DMS153 treated with DMSO at 0.1 percent for 48 hours (cell line): ENCODE data around the gene LRIT2.

Source experiments
- DNase-seq: peaks from one replicate; lab custom pipeline; 2025; ENCODE audit not compliant: unreplicated experiment; lab: John Stamatoyannopoulos, UW

The LRIT2 gene

DNA sequence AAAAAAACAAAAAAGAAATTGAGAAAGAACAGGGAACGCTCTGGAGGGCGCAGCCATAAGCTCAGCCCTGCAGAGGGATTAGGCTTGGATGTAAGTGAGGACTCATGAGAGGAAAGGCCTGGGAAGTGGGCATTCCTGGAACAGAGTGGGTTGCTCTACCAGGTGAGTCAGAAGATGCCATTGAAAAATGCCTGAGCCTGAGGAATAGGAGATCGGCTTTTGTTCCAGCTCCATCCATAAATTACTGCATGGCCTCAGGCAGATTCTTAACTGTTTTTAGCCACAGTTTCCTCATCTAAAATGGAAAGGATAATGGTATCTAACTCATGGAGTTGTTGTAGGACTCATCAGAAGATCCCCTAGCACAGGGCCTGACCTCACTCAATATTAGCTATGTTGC lies 18.4 kb upstream of the LRIT2 start:
- no peak for DNase-seq

- DNase-seq, result no peak
These were observed 15.9 kb upstream of the LRIT2 start, which contains the start of gene LRIT1 for GRCh38 chr10:84241185-84241790. LRIT1 (minus strand) TSS chr10:84241546; CDS start chr10:84241439, 107 bp downstream.

DNA sequence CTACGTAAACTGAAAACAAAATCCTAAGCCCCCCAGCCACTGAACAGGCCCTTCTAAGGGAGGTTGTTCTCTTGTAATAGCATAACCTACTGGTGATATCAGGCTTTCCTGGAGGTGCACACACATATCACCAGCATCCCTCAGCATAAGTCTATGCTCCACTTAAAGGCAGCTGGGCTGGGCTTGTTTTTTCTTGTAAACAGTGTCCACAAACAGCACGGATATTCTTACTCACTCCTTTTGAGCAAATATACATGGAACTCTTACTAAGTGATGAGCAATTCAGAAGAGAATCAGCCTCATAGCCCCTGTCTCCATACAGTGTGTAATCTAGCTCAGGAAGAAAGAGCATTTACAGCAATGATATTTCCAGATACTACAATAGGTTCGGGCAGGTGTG lies 13.6 kb upstream of the LRIT2 start:
- DNase-seq, result no peak

GRCh38 chr10:84237199-84238051 lies 12.1 kb upstream of the LRIT2 start:
- DNase-seq, result no peak

GRCh38 chr10:84236807-84237198 lies 11.5 kb upstream of the LRIT2 start:
- DNase-seq, result no peak

- no peak for DNase-seq
These were observed 9.8 kb upstream of the LRIT2 start for GRCh38 chr10:84235096-84235495.

- DNase-seq, result no peak
These were observed 9.1 kb upstream of the LRIT2 start for GRCh38 chr10:84234479-84234878.

DNA sequence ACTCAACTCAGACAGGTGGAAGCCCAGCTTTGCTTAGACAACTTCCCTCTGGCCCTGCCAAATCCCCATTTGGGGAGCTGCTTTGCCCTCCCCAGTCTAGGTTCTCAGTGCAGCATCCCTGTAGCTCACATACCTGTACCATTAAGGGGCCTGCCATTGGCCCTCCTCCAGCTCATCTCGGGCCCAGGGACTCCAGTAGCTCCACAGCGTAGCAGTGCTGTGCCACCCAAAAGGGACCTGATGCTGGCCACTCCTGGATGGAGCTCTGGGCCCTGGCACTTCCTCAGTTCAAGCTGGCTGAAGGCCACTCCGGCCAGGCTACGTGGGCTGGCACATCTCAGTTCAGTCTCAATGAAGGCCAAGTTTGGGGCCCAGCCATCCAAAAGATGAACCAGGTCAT lies 8.6 kb upstream of the LRIT2 start:
- no peak for DNase-seq

GRCh38 chr10:84232376-84232775 lies 7.0 kb upstream of the LRIT2 start:
- DNase-seq, result no peak

GRCh38 chr10:84230359-84230758 lies 5.0 kb upstream of the LRIT2 start:
- no peak for DNase-seq

- no peak for DNase-seq
These were observed 2.5 kb upstream of the LRIT2 start for GRCh38 chr10:84227810-84228209.

DNA sequence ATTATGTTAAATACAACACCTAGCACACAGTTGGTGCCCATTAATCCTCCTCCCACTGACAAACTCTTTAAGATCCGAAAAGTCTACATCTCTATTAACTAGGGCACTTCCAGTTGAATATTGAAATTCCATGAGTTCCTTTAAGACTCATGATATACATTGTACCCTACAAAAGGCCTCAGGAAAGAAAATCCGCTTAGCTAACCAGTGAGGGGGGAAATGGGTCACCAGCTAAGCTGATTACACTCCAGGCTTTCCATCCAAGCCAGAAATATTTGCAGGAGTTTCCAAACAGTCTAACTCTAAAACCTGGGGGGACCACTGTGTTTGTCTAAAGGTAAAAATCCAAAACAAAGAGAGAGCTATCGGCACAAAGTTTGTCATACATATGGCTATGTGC lies 1.3 kb upstream of the LRIT2 start:
- no peak for DNase-seq

DNA sequence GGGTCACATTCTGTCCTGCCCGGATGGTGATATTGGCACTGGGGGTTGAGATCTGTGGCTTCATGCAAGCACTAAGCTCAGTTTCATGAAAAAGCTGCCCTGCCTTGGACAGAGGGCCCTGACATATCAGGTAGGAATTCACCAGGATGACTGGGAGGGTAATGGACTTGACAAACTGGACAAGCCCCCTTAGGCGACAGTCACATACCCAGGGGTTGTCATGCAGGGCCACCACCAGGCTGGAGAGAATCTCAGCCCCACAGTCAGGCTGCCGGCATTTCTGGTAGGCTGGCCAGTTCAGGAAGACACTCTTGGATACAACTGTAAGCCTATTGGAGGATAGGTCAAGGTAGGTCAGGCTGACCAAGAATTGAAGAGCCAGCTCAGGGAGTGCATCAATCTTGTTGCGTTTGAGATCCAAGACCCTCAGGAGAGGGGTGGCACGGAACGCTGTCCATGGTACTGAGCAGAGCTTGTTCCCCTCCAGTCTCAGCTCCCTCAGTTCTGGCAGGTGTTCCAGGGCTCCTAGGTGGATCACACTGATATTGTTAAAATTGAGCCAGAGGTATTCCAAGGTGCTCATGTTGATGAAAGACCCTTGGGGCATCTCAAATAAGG lies 824 bp downstream of the LRIT2 start:
- no peak for DNase-seq

DNA sequence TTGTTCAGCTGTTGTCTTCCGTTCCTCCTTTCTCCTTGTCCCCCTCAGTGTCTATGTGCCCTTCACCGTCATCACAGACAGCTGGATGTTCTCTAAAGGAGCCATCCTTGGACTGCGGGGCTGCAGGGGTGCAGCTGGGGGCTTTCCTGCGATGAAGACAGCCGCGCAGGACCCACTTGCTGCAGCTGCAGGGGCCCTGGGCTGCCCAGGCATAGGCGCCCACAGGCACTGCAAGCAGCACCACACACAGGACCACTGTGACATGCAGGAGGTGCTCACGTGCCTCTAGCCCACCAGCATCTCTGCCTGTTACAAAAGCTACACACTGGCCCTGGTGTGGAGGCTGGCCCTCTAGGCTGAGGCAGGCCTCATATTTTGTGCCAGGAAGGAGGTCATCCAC lies 3.4 kb downstream of the LRIT2 start:
- DNase-seq, result no peak

- no peak for DNase-seq
These were observed 7.6 kb downstream of the LRIT2 start for GRCh38 chr10:84217746-84218145.

DNA sequence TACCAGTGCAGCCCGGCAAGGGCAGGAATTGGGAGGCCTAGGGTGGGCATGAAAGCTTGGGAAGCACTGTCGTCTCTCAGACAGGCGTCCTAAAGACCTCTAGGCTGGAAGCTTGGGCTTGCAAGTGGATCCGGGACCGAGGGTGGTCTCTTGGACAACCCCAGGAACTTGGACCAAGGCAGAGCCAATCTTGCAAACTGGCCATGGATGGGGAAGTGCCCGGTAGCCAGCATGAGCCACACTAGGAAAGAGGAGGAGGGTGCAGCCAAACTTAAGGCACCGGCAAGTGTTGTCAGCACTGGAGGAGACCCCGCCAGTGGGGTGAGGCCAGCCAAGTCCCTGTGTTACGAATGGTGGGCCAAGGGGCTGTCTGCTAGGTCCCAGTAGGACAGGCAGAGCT lies 8.5 kb downstream of the LRIT2 start:
- no peak for DNase-seq

DNA sequence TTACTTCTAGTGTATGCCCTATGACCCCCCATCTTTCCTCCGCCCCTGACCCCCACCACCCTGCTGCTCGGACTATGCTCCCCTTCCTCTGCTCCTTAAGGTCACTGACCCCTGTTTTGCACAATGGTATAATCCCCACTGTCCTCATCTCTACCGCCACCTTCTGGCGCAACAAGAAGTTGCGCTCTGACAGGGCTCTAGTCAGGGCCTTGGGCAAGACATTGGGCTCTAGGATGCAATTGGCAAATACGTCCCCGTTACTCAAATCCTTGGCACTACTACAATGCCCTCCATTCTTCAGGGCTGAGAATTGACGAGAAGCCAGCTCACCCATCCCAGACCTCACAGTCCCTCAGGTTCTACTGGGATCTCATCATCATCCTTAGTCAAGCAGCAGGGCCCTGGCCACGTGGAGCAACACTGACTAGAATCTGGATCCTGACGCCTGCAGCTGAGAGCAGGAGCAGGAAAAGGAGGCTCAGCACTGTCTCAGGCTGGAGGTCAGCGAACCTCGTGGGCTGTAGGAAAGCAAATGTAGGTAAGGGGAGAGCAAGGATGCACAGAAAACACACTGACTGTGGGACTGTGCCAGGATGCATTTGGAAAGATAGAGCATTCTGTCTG lies 10.6 kb downstream of the LRIT2 start:
- no peak for DNase-seq

DNA sequence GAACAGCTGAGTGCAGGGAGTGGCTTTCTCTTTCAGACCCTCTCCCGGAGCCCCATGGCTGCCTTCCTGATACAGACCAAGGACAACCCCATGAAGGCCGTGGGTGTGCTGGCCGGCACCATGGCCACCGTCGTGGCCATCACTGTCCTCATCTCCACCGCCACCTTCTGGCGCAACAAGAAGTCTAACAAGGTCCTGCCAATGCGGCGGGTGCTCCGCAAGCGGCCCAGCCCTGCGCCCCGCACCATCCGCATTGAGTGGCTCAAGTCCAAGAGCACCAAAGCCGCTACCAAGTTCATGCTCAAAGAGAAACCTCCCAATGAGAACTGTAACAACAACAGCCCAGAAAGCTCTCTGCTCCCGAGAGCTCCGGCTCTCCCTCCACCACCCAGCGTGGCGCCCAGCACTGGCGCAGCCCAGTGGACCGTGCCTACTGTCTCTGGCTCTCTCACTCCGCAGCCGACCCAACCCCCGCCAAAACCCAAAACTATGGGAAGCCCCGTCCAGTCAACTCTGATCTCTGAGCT lies 11.2 kb downstream of the LRIT2 start:
- DNase-seq, result no peak

DNA sequence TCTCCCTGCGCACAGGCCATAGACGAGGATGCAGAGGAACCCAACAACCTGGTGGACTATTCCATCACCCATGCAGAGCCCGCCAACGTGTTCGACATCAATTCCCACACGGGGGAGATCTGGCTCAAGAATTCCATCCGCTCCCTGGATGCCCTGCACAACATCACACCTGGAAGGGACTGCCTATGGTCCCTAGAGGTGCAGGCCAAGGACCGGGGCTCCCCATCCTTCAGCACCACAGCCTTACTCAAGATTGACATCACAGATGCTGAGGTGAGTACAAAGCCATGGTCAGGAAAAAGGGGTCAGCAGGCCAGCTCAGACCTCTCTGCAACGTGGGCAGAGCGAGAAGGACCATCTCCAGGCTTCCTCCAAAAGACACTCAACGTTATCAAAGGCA lies 12.3 kb downstream of the LRIT2 start:
- no peak for DNase-seq

DNA sequence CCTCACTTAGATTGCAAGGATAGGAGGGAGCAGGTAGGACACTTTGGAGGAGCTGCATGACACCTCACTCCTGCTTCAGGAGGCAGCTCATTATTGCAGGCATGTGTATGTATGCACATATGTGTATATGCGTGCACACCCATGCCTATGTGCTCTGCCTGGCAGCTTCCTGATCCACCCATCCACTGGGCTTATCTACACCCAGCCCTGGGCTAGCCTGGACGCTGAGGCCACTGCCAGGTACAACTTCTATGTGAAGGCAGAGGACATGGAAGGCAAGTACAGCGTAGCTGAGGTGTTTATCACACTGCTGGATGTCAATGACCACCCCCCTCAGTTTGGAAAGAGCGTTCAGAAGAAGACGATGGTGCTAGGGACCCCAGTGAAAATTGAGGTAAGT lies 13.3 kb downstream of the LRIT2 start:
- no peak for DNase-seq

- no peak for DNase-seq
These were observed 13.8 kb downstream of the LRIT2 start for GRCh38 chr10:84211566-84211965.

DNA sequence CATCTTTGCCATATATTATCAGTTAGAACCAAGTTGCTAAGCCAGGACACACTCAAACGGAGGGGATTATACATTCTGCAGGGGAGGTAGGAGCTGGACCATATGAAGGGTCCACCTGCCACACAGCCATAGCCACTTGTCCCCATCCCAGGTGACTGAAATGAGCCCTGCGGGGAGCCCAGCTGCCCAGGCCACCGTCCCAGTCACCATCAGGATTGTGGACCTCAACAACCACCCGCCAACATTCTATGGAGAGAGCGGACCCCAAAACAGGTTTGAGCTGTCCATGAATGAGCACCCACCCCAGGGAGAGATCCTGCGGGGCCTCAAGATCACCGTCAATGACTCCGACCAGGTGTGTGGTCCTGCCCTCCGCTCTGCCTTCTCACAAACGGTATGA lies 17.3 kb downstream of the LRIT2 start:
- DNase-seq, result no peak
